HepG2 (cell line): ENCODE data around the gene HSPA1A. TPM values are rescaled to one million over a fixed set of nuclear protein-coding genes. Genes with fewer than 3 reads are reported as not detected.
A peak's percentile ranks its signal among the peaks of the same experiment; 100 is the strongest.

Source experiments
- ATF4 ChIP-seq, 2 experiments: fragments of 450-650 bp in 1 of 2; sonication (generic) in 1 of 2; formaldehyde crosslinking; IDR thresholded peaks; 2 replicates each; pipeline versions ENCODE4 v1.5.0 to v1.8.0; 2020 to 2022; ENCODE audit warnings: mild to moderate bottlenecking in 1 of 2, missing genetic modification reagents in 1 of 2
- ATF7 ChIP-seq, 2 experiments: fragments of 450-650 bp in 1 of 2; sonication (generic) in 1 of 2; formaldehyde crosslinking in 1 of 2; IDR thresholded peaks; 2 replicates each; pipeline versions ENCODE4 v1.4.0 to v1.6.1; 2016 to 2020; ENCODE audit warnings: antibody characterized with exemption in 1 of 2, mild to moderate bottlenecking in 1 of 2, missing genetic modification reagents in 1 of 2
- ERF ChIP-seq: IDR thresholded peaks from 2 replicates; pipeline ENCODE4 v1.6.1; 2018; ENCODE audit warnings: missing biosample characterization, missing genetic modification reagents
- GATAD1 ChIP-seq: IDR thresholded peaks from 2 replicates; pipeline ENCODE4 v1.6.1; 2016; ENCODE audit warnings: missing genetic modification reagents, missing compliant biosample characterization
- HDAC1 ChIP-seq: sonication (generic); formaldehyde crosslinking; IDR thresholded peaks from 2 replicates; pipeline ENCODE4 v1.5.1; 2020; ENCODE audit warnings: mild to moderate bottlenecking, missing genetic modification reagents
- KAT7 ChIP-seq: IDR thresholded peaks from 2 replicates; pipeline ENCODE4 v1.6.1; 2018; ENCODE audit warnings: borderline replicate concordance, missing compliant biosample characterization
- KMT2A ChIP-seq: sonication (generic); formaldehyde crosslinking; IDR thresholded peaks from 2 replicates; pipeline ENCODE4 v1.4.0; 2020; ENCODE audit warnings: missing genetic modification reagents
- MAF1 ChIP-seq: sonication (generic); formaldehyde crosslinking; IDR thresholded peaks from 2 replicates; pipeline ENCODE4 v1.5.0; 2020; ENCODE audit warnings: missing genetic modification reagents, borderline replicate concordance
- MXI1 ChIP-seq: IDR thresholded peaks from 3 replicates; pipeline ENCODE4 v1.6.1; 2012; ENCODE audit warnings: low read depth, low read length, inconsistent platforms, borderline replicate concordance
- NAIF1 ChIP-seq: sonication (generic); formaldehyde crosslinking; IDR thresholded peaks from 2 replicates; pipeline ENCODE4 v1.5.0; 2020; ENCODE audit warnings: mild to moderate bottlenecking, missing genetic modification reagents, borderline replicate concordance
- NBN ChIP-seq: fragments of 450-650 bp; conservative IDR thresholded peaks from 2 replicates; pipeline ENCODE4 v1.6.1; 2017
- PCBP2 ChIP-seq: fragments of 200-400 bp; formaldehyde crosslinking; optimal IDR thresholded peaks from 2 replicates; pipeline ENCODE3; 2018; ENCODE audit warnings: low read length, low read depth; ENCODE audit not compliant: poor library complexity, severe bottlenecking
- RBAK ChIP-seq: sonication (generic); formaldehyde crosslinking; IDR thresholded peaks from 2 replicates; pipeline ENCODE4 v1.5.1; 2020; ENCODE audit warnings: mild to moderate bottlenecking, missing genetic modification reagents
- SIN3B ChIP-seq: fragments of 150-350 bp; IDR thresholded peaks from 2 replicates; pipeline ENCODE4 v1.6.1; 2014; ENCODE audit warnings: low read length
- TCF12 ChIP-seq, 2 experiments: fragments of 450-650 bp in 1 of 2; sonication (generic) in 1 of 2; formaldehyde crosslinking in 1 of 2; IDR thresholded peaks; 2 replicates each; pipeline versions ENCODE4 v1.6.1 to v1.8.0; 2017 to 2022; ENCODE audit warnings: antibody characterized with exemption in 1 of 2, mild to moderate bottlenecking in 1 of 2, missing genetic modification reagents in 1 of 2, moderate library complexity in 1 of 2
- THAP11 ChIP-seq: IDR thresholded peaks from 2 replicates; pipeline ENCODE4 v1.6.1; 2016; ENCODE audit warnings: missing biosample characterization, missing genetic modification reagents
- ZBTB7B ChIP-seq: sonication (generic); formaldehyde crosslinking; IDR thresholded peaks from 2 replicates; pipeline ENCODE4 v1.4.0; 2020; ENCODE audit warnings: missing genetic modification reagents
- ZNF160 ChIP-seq: sonication (generic); formaldehyde crosslinking; IDR thresholded peaks from 2 replicates; pipeline ENCODE4 v1.8.0; 2022; ENCODE audit warnings: mild to moderate bottlenecking, inconsistent platforms, missing genetic modification reagents
- ZNF629 ChIP-seq: sonication (generic); formaldehyde crosslinking; conservative IDR thresholded peaks from 2 replicates; pipeline ENCODE4 v1.5.0; 2020; ENCODE audit warnings: missing genetic modification reagents
- ZNF792 ChIP-seq: IDR thresholded peaks from 2 replicates; pipeline ENCODE4 v1.6.1; 2016
- ZSCAN12 ChIP-seq: sonication (generic); formaldehyde crosslinking; IDR thresholded peaks from 2 replicates; pipeline ENCODE4 v1.9.0; 2021; ENCODE audit warnings: mild to moderate bottlenecking, missing genetic modification reagents
- polyA plus RNA-seq, 8 experiments: library from polyadenylated mRNA; depleted of rRNA in 3 of 8; stranded (reverse) in 7 of 8; unstranded in 1 of 8; fragments of >200 nt; fragmentation: Illumina TruSeq in 4 of 8; extraction: Trizol in 4 of 8; gene quantifications; 2 replicates each; pipeline versions ENCODE4 v1.2.1 to v1.2.3, GENCODE V29; 2011 to 2016; ENCODE audit warnings: low read depth in 4 of 8, missing spikeins in 1 of 8, mixed read lengths in 1 of 8; ENCODE audit not compliant: insufficient read depth in 1 of 8
- total RNA-seq, 5 experiments: library from RNA; depleted of rRNA; stranded (reverse); fragments of >200 nt; fragmentation: Illumina TruSeq; extraction: Trizol; gene quantifications; 2 replicates each; pipeline ENCODE4 v1.2.3, GENCODE V29; 2016; ENCODE audit warnings: low read depth in 1 of 5
- TF ChIP-seq, protein P1 (sequence below): sonication (generic); formaldehyde crosslinking; IDR thresholded peaks from 2 replicates; pipeline ENCODE4 v1.8.0; 2022; ENCODE audit warnings: mild to moderate bottlenecking, missing genetic modification reagents, moderate library complexity
- TF ChIP-seq, protein P2 (sequence below): sonication (generic); formaldehyde crosslinking; IDR thresholded peaks from 2 replicates; pipeline ENCODE4 v1.4.0; 2020; ENCODE audit warnings: missing genetic modification reagents, borderline replicate concordance
- TF ChIP-seq, protein P3 (sequence below): IDR thresholded peaks from 2 replicates; pipeline ENCODE4 v1.6.1; 2016; ENCODE audit warnings: missing genetic modification reagents, missing compliant biosample characterization

Gene HSPA1A
- total and polyA plus RNA-seq, 2 of the 13 experiments (the other 11 are each of a cell fraction or from before 2014, with no cell fraction given) = 44.5 to 85.0 TPM

GRCh38 chr6:31795616-31796298 lies 19.6 kb upstream of the HSPA1A start, which contains the start of gene VARS1 (continued):
- TF ChIP-seq TCF12 (IDR thresholded peaks at IDR 0.05) (no peak), TCF12 (CRISPR knock-in tag; IDR thresholded peaks at IDR 0.05) (no peak; the same call in 1 of the 2 replicates), MXI1 (peak; percentile 99), ATF7 (IDR thresholded peaks at IDR 0.05) (no peak), ATF7 (CRISPR knock-in tag; IDR thresholded peaks at IDR 0.05) (no peak), ZNF629 (CRISPR knock-in tag) (no peak; the same call in none of the 2 replicates), RBAK (CRISPR knock-in tag) (no peak), KAT7 (peak; percentile 91; the same call in 1 of the 2 replicates), SIN3B (0 out of 2 replicates have a peak, but pooled peaks have one; percentile 42), GATAD1 (CRISPR knock-in tag) (peak; percentile 84), ZSCAN12 (CRISPR knock-in tag) (no peak), ERF (peak; percentile 93), KMT2A (peak; percentile 71), PCBP2 (no peak), NBN (no peak), ATF4 (CRISPR knock-in tag; IDR thresholded peaks at IDR 0.05) (no peak; a peak in 1 of 4 replicates), ZBTB7B (CRISPR knock-in tag) (peak; percentile 80), ZNF160 (no peak; the same call in 1 of the 2 replicates), MAF1 (CRISPR knock-in tag) (peak; percentile 79; the same call in 1 of the 2 replicates), NAIF1 (CRISPR knock-in tag) (no peak), HDAC1 (peak; percentile 94), ZNF792 (CRISPR knock-in tag) (no peak; the same call in 1 of the 2 replicates), THAP11 (CRISPR knock-in tag) (peak; percentile 81)
- TF ChIP-seq, protein P1, sequence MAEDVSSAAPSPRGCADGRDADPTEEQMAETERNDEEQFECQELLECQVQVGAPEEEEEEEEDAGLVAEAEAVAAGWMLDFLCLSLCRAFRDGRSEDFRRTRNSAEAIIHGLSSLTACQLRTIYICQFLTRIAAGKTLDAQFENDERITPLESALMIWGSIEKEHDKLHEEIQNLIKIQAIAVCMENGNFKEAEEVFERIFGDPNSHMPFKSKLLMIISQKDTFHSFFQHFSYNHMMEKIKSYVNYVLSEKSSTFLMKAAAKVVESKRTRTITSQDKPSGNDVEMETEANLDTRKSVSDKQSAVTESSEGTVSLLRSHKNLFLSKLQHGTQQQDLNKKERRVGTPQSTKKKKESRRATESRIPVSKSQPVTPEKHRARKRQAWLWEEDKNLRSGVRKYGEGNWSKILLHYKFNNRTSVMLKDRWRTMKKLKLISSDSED (CRISPR knock-in tag) = no peak
- TF ChIP-seq, protein P2, sequence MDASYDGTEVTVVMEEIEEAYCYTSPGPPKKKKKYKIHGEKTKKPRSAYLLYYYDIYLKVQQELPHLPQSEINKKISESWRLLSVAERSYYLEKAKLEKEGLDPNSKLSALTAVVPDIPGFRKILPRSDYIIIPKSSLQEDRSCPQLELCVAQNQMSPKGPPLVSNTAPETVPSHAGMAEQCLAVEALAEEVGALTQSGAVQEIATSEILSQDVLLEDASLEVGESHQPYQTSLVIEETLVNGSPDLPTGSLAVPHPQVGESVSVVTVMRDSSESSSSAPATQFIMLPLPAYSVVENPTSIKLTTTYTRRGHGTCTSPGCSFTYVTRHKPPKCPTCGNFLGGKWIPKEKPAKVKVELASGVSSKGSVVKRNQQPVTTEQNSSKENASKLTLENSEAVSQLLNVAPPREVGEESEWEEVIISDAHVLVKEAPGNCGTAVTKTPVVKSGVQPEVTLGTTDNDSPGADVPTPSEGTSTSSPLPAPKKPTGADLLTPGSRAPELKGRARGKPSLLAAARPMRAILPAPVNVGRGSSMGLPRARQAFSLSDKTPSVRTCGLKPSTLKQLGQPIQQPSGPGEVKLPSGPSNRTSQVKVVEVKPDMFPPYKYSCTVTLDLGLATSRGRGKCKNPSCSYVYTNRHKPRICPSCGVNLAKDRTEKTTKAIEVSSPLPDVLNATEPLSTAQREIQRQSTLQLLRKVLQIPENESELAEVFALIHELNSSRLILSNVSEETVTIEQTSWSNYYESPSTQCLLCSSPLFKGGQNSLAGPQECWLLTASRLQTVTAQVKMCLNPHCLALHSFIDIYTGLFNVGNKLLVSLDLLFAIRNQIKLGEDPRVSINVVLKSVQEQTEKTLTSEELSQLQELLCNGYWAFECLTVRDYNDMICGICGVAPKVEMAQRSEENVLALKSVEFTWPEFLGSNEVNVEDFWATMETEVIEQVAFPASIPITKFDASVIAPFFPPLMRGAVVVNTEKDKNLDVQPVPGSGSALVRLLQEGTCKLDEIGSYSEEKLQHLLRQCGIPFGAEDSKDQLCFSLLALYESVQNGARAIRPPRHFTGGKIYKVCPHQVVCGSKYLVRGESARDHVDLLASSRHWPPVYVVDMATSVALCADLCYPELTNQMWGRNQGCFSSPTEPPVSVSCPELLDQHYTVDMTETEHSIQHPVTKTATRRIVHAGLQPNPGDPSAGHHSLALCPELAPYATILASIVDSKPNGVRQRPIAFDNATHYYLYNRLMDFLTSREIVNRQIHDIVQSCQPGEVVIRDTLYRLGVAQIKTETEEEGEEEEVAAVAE (CRISPR knock-in tag) = no peak
- TF ChIP-seq, protein P3, sequence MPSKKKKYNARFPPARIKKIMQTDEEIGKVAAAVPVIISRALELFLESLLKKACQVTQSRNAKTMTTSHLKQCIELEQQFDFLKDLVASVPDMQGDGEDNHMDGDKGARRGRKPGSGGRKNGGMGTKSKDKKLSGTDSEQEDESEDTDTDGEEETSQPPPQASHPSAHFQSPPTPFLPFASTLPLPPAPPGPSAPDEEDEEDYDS (CRISPR knock-in tag) = no peak
